GM12878 (cell line): ENCODE measurements around the gene ARHGAP26.

Experiments
- CEBPB ChIP-seq, 2 experiments: fragments of 150-350 bp in 1 of 2; IDR thresholded peaks; 2 replicates each; pipeline ENCODE4 v1.6.1; 2012 to 2014; ENCODE audit warnings: low read depth in 2 of 2, low read length in 2 of 2, borderline replicate concordance in 1 of 2, inconsistent platforms in 1 of 2
- CTCF ChIP-seq, 3 experiments: IDR thresholded peaks in 2 of 3; conservative IDR thresholded peaks in 1 of 3; 2 replicates each; pipeline ENCODE4 v1.5.1; 2011; ENCODE audit warnings: low read depth in 3 of 3, low read length in 3 of 3, mild to moderate bottlenecking in 3 of 3, control low read depth in 2 of 3, moderate library complexity in 2 of 3, inconsistent platforms in 1 of 3, mixed read lengths in 1 of 3; ENCODE audit not compliant: control insufficient read depth in 2 of 3, insufficient read depth in 1 of 3; ENCODE audit errors: extremely low read depth in 1 of 3
- SREBF2 ChIP-seq: IDR thresholded peaks from 2 replicates; pipeline ENCODE4 v1.6.1; 2012; ENCODE audit warnings: mild to moderate bottlenecking, low read length

- TF ChIP-seq CTCF (IDR thresholded peaks at IDR 0.05 in 2 of 3, conservative IDR thresholded peaks at IDR 0.05 in 1 of 3; ENCODE audit: control insufficient read depth in 2 of 3, extremely low read depth in 1 of 3, insufficient read depth in 1 of 3, low read depth in 3 of 3, low read length in 3 of 3) (no peak), SREBF2 (no peak), CEBPB (IDR thresholded peaks at IDR 0.05; ENCODE audit: borderline replicate concordance in 1 of 2, low read depth in 2 of 2, low read length in 2 of 2) (no peak)
Observed at GRCh38 chr5:142905348-142905747, 135.2 kb downstream of the ARHGAP26 start.
